Measurements from ENCODE around the gene RIC1.
A peak's percentile ranks its signal among the peaks of the same experiment; 100 is the strongest.
"Not testable (repeated sequence)": the region's sequence is repeated elsewhere in the genome, so short reads cannot be mapped to it uniquely, and the experiment has no call there.

RIC1 gene

DNA sequence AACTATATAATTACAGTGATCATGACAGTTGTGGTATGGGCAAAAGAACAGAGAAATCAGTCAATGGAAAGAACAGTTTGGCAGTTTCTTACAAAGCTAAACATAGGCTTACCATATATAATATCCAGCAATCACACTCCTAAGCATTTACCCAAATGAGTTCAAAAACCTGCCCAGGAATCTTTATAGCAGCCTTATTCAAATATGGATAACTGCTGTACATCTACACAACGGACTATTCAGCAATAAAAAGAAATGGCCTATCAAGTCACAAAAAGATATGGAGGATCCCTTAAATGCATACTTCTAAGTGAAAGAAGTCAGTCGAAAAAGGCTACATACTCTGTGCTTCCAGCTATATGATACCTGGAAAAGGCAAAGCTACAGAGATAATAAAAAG, 167.4 kb downstream of the RIC1 start:
- no peak for DNase-seq (ENCODE audit: low read depth)
- H3K4me3 ChIP-seq (ENCODE audit: low read depth, low read length): no peak overlapping the region
- TF ChIP-seq, protein P1, sequence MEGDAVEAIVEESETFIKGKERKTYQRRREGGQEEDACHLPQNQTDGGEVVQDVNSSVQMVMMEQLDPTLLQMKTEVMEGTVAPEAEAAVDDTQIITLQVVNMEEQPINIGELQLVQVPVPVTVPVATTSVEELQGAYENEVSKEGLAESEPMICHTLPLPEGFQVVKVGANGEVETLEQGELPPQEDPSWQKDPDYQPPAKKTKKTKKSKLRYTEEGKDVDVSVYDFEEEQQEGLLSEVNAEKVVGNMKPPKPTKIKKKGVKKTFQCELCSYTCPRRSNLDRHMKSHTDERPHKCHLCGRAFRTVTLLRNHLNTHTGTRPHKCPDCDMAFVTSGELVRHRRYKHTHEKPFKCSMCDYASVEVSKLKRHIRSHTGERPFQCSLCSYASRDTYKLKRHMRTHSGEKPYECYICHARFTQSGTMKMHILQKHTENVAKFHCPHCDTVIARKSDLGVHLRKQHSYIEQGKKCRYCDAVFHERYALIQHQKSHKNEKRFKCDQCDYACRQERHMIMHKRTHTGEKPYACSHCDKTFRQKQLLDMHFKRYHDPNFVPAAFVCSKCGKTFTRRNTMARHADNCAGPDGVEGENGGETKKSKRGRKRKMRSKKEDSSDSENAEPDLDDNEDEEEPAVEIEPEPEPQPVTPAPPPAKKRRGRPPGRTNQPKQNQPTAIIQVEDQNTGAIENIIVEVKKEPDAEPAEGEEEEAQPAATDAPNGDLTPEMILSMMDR (IDR thresholded peaks at IDR 0.05; ENCODE audit: insufficient read depth, low read depth, low read length, missing control alignments): no peak

DNA sequence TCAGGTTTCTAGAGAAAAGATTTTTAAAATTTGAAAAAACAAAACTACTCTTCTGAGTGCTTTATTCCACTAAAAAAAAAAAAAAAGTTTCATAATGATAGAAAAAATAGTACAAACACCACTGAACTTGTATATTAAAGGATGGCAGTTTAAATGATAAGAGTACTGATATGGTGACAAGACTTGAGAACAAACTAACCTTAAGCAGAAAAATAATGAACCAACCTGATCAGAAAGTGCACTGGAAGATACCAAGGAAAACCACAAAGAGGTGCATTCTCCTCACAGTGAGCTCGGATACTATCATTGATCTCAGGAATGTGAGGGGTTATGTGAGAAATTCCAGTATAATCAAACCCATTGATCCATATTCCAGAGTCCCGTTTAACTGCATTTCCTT, 169.7 kb downstream of the RIC1 start:
- TF ChIP-seq, protein P1 (IDR thresholded peaks at IDR 0.05; ENCODE audit: insufficient read depth, low read depth, low read length, missing control alignments): no peak
- no peak for DNase-seq (ENCODE audit: low read depth)
- H3K4me3 ChIP-seq (ENCODE audit: low read depth, low read length): no peak overlapping the region

DNA sequence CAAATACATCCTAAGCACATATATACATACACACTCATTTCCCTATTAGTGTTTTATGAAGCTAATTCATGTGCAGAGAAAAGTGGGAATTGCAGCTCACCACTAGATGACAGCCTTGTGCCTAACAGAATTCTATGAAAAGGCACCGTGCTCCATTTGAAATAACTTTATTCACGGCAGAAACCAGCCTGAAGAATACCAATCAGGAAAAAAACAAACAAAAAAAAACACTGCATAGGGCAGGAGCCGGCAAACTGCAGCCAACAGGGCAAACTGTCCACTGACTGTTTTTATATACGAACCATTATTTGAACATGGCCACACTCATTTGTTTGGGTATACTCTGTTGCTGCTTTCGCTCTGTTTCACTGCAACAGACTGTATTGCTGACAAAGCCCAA, 170.4 kb downstream of the RIC1 start:
- DNase-seq (ENCODE audit: low read depth): no peak
- H3K4me3 ChIP-seq (ENCODE audit: low read depth, low read length): no peak overlapping the region
- TF ChIP-seq, protein P1 (IDR thresholded peaks at IDR 0.05; ENCODE audit: insufficient read depth, low read depth, low read length, missing control alignments): peak; percentile 23

DNA sequence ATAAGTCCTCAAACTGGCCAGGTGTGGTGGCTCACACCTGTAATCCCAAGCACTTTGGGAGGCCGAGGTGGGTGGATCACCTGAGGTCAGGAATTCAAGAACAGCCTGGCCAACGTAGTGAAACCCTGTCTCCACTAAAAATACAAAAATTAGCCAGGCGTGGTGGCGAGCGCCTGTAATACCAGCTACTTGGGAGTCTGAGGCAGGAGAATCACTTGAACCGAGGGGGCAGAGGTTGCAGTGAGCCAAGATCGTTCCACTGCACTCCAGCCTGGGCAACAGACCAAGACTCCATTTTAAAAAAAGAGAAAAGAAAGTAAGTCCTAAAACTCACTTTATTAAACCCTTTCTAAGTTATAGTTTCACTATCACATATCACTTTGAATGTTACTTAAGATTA, 171.5 kb downstream of the RIC1 start:
- not testable (repeated sequence) for H3K4me3 ChIP-seq (ENCODE audit: low read depth, low read length); DNase-seq (ENCODE audit: low read depth)

DNA sequence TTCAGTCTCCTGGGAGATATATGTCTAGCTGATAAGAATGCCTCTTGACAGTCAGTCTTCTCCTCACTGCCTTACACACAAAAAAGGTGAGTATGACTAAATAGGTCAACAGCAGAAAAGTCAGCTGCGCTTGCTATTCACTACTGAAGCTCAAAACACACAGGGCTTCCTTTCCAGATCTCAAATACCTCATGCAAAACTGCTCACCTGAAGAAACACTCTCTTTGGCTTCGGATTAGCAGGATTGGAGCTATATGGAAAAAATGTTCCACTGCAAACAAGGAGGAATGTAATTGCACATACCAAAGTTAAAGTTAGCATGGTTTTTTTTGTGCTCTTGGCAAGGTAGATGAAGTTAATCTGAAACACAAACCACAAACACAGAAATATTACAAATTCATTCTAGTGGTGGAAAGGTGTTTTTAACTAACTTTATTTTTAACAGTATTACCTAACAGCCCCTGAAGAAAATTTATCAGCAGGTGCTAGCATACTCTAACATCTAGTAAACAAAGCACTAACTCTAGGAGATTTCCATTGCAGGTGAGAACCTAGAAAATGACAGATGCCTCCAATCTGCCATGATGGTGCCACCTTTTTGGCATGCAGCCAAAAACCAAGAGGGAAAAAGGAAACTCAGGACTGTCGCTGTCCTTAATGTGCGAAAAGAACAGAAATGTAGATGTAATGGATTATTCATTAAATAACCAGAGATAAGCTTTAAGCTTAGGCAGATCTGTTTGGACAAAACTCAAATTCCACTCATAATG, 172.2 kb downstream of the RIC1 start:
- TF ChIP-seq, protein P1 (IDR thresholded peaks at IDR 0.05; ENCODE audit: insufficient read depth, low read depth, low read length, missing control alignments): no peak
- H3K4me3 ChIP-seq (ENCODE audit: low read depth, low read length): no peak overlapping the region
- DNase-seq (ENCODE audit: low read depth): no peak

DNA sequence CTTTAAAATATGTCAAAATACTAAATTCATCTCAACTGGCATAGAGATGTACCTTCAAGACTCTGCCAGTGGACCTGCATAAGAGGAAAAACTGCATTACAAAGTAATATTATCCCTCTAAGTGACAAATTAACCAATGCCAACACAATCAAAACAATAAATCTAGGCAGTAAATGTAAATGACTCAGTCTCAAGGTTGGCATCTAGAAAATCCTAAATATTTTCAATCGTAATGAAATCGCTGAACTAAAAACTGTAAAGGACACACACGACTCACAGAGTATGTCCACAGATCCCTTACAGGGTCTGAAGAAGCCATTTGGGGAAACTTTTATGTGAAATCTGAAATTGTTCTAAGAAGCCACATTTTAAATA, 172.8 kb downstream of the RIC1 start:
- TF ChIP-seq, protein P1 (IDR thresholded peaks at IDR 0.05; ENCODE audit: insufficient read depth, low read depth, low read length, missing control alignments): no peak
- DNase-seq (ENCODE audit: low read depth): no peak
- no peak overlapping the region for H3K4me3 ChIP-seq (ENCODE audit: low read depth, low read length)

DNA sequence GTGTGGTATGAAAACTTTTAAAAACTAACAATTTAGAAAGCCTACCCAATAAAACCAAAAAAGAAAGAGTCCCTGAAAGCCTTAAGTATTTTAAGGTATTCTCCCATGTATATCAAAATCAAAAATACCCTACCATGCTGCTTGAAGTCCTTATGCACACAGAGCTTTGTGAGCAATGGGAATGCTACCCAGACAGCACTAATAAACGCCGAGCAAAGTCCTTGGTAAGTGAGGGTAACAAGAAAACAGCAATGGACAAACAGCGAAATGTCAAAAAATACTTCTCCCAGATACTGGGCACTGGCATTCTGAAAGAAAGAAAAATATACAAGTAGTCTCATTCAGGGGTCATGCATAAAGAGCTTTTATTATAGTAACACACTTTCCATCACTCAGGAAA, 176.6 kb downstream of the RIC1 start:
- TF ChIP-seq, protein P1 (IDR thresholded peaks at IDR 0.05; ENCODE audit: insufficient read depth, low read depth, low read length, missing control alignments): no peak
- no peak for DNase-seq (ENCODE audit: low read depth)
- H3K4me3 ChIP-seq (ENCODE audit: low read depth, low read length): no peak overlapping the region

All from GM12865 (cell line).